Ectodermal cell (in vitro differentiated cells): ENCODE measurements around the gene MS4A10.

Experiments used
- H3K27ac ChIP-seq: 2 replicates; pipeline ENCODE4 v1.7.0; 2013; ENCODE audit warnings: mild to moderate bottlenecking, low read depth, low read length; ENCODE audit not compliant: insufficient read depth, poor library complexity, severe bottlenecking
- H3K27me3 ChIP-seq: 2 replicates; pipeline ENCODE4 v1.7.0; 2013; ENCODE audit warnings: mild to moderate bottlenecking, low read length; ENCODE audit not compliant: insufficient read depth, control insufficient read depth, poor library complexity, severe bottlenecking
- H3K36me3 ChIP-seq: one replicate; pipeline ENCODE4 v1.7.0; 2013; ENCODE audit warnings: low read length; ENCODE audit not compliant: control insufficient read depth, insufficient read depth
- H3K4me1 ChIP-seq: one replicate; pipeline ENCODE4 v1.7.0; 2013; ENCODE audit warnings: low read length; ENCODE audit not compliant: control insufficient read depth, insufficient read depth
- H3K4me3 ChIP-seq: 2 replicates; pipeline ENCODE4 v1.7.0; 2013; ENCODE audit warnings: low read depth, low read length, control low read depth; ENCODE audit not compliant: insufficient read depth
- H3K9me3 ChIP-seq: 2 replicates; pipeline ENCODE4 v1.7.0; 2013; ENCODE audit warnings: mild to moderate bottlenecking, low read length, moderate library complexity; ENCODE audit not compliant: control insufficient read depth
- WGBS, 2 experiments: methylation state at CpG; one replicate each; pipeline ENCODE4 v1.1.7; 2013; ENCODE audit warnings: missing lambda C conversion rate in 2 of 2; 5-methylcytosine and 5-hydroxymethylcytosine counted together

The MS4A10 gene

DNA sequence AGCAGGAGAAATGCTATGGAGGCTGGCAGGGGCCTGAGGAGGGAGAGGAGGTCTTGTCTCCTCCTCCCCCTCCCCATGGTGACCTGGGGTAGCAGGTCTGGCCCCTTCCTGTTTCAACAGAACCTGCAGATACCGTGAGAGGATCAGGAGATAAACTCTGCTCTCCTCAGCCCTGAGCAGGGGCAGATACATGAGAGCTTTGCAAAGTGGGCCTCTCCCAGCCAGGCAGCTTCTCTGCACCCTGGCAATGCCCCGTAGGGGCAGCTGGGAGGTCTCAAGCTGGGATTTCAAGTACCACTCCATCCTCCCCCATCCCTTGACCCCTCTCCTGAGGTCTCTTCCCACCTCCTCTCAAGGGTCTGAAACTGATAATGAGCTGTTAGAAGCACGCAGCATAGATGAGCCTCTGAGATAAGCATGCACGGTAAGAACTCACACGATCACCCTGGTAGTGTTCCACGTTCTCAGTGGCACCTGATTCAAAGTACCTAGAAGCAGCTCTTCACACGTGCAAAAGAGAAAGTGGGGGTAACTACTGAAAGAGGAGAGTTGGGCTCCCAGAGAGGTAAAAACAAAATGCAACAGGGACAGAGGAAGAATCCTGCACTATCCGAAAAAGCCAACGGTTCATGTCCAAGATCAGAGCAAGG is 51.9 kb downstream of the MS4A10 start:
- no peaks in the 10 kb centered on the region for H3K4me1 ChIP-seq
- H3K9me3 ChIP-seq: no peaks in the 10 kb centered on the region
- H3K27ac ChIP-seq: no peak overlapping the region
- WGBS, 2 experiments: 85 to 87% methylated on average over 9 of the region's 9 CpGs
- H3K36me3 ChIP-seq: no peaks in the 10 kb centered on the region
- H3K4me3 ChIP-seq: no peak overlapping the region
- H3K27me3 ChIP-seq: peaks cover 26% of the 10 kb centered on the region

DNA sequence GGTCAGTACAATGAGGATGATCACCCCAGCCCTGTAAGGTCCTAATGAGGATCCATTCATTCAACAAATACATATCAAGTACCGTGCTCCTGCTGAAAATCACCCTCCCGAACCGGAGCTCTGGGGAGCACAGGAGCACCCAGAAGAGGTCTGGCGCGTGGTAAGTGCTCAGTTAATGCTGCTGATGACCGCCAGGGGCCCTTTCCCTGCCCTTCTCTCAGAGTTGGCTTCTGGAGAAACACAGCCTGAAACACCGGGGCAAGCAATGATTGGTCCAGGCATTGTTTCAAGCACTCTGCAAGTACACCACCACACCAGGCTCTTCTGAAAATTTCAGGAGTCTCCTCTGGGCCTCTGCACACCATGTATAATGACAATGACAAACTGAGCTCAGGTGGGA is 53.0 kb downstream of the MS4A10 start:
- no peaks in the 10 kb centered on the region for H3K9me3 ChIP-seq
- peaks cover under 1% of the 10 kb centered on the region for H3K4me1 ChIP-seq
- WGBS, 2 experiments: 71 to 73% methylated on average over 7 of the region's 7 CpGs
- peaks cover 24% of the 10 kb centered on the region for H3K27me3 ChIP-seq
- no peak overlapping the region for H3K4me3 ChIP-seq
- no peaks in the 10 kb centered on the region for H3K36me3 ChIP-seq
- H3K27ac ChIP-seq: no peak overlapping the region

DNA sequence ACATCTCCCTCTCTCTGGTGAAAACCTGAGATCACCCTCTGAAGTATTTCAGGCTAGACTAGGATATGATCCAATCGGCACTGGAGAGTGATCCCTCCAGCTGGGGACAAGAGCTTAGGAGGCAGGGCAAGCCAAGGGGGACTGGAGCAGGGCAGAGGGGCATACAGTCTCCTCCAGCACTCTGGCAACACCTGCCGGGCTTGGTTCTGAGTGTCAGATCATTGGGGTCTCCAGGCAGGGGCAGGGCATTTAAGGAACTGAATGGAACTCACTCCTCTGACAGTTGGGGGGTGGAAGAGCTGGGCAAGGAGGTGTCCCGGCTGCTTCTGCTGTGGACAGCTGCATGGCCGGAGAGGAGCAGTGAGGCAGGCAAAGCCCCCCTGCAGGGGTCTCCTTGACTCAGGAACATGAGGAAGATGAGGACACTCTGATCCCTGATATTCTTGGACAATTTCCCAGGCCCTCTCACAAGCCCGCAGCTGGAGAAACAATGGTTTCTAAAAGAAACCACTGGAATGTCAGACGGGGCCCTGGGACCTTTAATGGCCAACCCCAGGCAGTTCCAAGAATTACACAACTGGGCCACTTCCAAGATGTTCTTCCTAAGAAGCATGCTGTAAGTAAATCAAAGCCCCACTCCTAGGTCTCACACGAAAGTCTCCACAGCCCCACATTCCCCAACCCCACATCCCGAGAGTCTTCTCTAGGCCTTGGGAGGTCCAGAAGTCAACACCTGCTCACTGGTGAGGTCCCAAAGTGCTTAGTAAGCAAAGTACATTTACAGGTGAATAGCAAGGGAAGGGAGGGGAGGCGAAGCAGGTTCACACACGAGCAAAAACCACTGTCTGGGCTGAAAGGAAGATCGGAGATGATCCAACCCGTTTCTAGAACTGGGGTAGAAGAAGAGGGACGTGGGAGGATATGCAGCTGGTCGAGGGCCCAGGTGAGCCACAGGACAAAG is 55.6 kb downstream of the MS4A10 start:
- Histone ChIP-seq H3K27me3 (no peaks in the 10 kb centered on the region), H3K4me1 (peaks cover 11% of the 10 kb centered on the region)
- 90 to 91% methylated on average over 14 of the region's 14 CpGs for WGBS, 2 experiments

DNA sequence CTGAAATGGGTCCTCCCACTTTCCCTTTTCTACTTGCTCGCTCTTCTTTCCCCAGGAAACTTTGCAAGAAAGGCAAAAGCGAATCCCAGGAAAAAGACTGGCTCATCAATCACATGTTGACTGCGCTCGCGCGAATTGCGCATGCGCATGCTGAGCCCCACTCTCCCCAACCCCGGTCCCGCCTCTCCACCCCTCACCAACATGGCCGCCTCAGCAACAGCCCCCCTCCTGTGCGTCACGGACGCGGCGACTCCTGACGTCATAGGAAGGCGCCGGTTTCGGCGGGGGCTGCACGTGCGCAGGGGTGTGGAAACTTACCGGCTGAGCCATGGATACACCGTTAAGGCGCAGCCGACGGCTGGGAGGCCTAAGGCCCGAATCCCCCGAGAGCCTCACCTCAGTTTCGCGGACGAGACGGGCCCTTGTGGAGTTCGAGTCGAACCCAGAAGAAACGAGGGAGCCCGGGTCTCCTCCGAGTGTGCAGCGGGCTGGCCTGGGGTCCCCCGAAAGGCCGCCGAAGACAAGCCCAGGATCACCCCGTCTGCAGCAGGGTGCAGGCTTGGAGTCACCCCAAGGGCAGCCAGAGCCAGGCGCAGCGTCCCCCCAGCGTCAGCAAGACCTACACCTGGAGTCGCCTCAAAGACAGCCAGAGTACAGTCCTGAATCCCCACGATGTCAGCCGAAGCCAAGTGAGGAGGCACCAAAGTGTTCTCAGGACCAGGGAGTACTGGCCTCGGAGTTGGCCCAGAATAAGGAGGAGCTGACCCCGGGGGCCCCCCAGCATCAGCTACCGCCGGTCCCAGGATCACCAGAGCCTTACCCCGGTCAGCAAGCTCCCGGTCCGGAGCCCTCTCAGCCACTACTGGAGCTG is 56.9 kb downstream of the MS4A10 start, which contains the start of gene CCDC86:
Gene CCDC86, plus strand, starts transcription at position 317 of the 871 bp plus-strand sequence. Its CDS starts 12 bp downstream, at position 329.
- 1% methylated on average over 57 of the region's 57 CpGs for WGBS, 2 experiments
- Histone ChIP-seq H3K4me1 (peaks cover 11% of the 10 kb centered on the region), H3K9me3 (no peaks in the 10 kb centered on the region), H3K4me3 (peak within 1 kb of the TSS; percentile 98), H3K27me3 (no peaks in the 10 kb centered on the region), H3K36me3 (no peaks in the 10 kb centered on the region), H3K27ac (peak within 1 kb of the TSS; percentile 60)

More for the DNA sequence above, 55.6 kb downstream of the MS4A10 start:
- Histone ChIP-seq H3K9me3 (no peaks in the 10 kb centered on the region), H3K27ac (no peak overlapping the region), H3K4me3 (no peak overlapping the region), H3K36me3 (no peaks in the 10 kb centered on the region)

DNA sequence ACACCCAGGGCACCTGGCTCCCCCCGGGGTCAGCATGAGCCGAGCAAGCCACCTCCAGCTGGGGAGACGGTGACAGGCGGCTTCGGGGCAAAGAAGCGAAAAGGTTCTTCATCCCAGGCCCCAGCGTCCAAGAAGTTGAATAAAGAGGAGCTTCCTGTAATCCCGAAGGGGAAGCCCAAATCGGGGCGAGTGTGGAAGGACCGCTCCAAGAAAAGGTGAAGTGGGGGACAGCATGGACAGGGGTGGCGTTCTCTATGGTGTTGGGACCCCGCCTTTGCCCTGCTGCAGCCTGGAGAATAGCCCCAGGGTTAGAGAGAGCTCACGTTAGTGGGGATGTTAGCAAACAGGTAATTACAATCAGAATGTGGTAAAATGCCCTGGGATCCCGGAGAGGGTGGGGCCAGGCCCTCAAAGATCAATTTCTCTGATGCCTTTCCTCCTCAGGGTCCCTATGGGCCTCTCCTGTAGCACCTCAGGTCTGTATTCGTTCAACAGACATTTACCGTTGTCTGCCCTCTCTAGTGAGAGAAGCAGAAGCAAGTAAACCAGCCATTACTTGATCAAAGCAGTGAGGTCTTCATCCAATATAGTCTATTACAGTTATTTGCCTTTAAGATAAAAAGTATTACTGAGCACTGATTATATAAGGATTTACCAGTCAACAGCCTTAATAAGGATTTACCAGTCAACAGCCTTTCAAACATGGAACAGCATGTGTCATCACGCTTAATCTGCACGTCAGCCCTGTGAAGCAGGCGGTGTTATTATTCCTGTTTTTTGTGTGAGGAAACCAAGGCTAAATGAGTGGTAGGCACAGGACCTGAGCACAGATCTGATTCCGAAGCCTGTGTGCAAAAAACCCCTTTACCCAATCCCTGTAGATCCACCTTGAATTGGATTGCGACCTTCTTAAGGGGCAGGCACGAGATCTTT is 57.8 kb downstream of the MS4A10 start:
- no peaks in the 10 kb centered on the region for H3K36me3 ChIP-seq

DNA sequence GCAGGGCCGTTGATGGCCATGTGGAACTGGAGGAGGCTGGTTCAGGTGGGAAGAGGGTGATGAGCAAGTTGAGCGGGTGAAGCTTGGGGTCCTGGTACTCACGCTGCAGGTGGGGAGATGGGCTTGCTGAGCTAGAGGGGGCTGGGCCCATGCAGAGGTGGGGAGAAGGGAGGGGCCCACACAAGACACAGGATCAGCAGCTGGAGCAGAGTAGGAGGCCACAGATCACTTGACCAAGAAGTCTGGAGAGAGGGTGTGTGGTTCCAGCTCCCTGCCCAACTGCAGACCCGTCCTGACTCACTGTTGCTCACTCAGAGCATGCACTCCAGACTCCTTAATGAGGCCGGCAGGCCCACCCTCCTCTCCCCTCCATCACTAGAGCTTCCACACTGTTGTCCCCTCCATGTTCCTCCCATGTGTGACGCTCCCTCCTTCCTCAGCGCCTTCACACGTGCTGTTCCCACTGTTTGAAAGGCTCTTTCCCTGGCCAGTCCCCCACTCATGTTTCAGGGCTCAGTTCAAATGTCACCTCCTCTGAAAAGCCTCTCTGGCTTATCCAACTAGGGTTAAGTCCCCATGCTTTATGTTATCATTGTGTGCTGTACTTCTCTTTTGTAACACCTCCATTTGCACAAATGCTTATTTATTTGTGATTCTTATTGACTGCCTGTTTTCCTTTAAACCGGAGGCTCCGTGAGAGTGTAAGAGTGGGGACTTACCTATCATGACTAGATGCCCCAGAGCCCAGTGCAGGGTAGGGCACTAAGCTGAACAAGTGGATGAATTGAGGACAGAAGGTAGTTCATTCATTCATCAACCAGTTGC is 59.1 kb downstream of the MS4A10 start:
- Histone ChIP-seq H3K27ac (no peak overlapping the region), H3K9me3 (no peaks in the 10 kb centered on the region)

More for the DNA sequence above, 57.8 kb downstream of the MS4A10 start:
- H3K27ac ChIP-seq: no peak overlapping the region
- WGBS, 2 experiments: 20 to 21% methylated on average over 23 of the region's 23 CpGs
- H3K27me3 ChIP-seq: no peaks in the 10 kb centered on the region
- H3K4me1 ChIP-seq: peaks cover 11% of the 10 kb centered on the region
- peak overlapping the region; percentile 98 for H3K4me3 ChIP-seq
- H3K9me3 ChIP-seq: no peaks in the 10 kb centered on the region

DNA sequence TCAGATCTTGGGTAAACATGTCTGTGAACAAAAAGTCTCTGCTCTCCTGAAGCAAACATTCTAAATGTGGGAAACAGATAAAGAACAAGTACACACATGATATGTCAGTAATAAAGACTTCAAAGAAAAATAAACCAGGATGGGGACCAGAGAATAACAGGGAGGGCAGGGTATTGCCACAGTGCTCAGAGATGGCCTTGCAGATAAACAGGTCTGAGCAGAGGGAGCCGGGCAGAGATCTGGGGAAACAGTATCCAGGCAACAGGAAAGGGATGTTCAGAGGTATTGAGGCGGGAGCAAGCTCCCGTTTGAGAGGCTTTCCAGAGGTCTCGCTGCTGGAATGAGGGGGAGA is 59.7 kb downstream of the MS4A10 start:
- WGBS, 2 experiments: 69 to 76% methylated on average over 4 of the region's 4 CpGs

More for the DNA sequence above, 59.1 kb downstream of the MS4A10 start:
- 76 to 83% methylated on average over 10 of the region's 10 CpGs for WGBS, 2 experiments
- no peaks in the 10 kb centered on the region for H3K27me3 ChIP-seq
- peaks cover 11% of the 10 kb centered on the region for H3K4me1 ChIP-seq
- peak overlapping the region; percentile 98 for H3K4me3 ChIP-seq
- H3K36me3 ChIP-seq: peaks cover 6% of the 10 kb centered on the region

DNA sequence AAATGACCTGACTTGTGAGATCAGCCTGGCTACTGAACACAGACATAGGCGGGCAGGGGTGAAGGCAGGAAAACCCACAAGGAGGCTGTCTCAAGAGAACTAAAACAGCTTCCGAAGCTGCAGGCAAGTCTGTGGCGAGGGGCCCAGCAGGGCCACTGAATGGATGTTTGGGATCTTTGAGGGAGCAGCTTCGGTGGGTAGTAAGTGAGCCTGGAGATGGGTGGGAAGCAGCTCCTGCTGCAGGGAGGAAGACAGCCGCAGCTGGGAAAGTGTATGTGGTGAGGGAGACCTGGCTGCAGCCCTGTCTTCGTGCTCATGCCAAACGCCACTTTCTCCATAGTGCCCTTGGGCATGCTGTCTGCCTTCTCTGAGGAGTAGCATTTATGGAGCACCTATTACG is 60.2 kb downstream of the MS4A10 start:
- 89 to 91% methylated on average over 8 of the region's 8 CpGs for WGBS, 2 experiments
- Histone ChIP-seq H3K36me3 (peaks cover 15% of the 10 kb centered on the region), H3K4me3 (no peak overlapping the region), H3K4me1 (peaks cover 11% of the 10 kb centered on the region), H3K27me3 (no peaks in the 10 kb centered on the region), H3K27ac (no peak overlapping the region), H3K9me3 (no peaks in the 10 kb centered on the region)

More for the DNA sequence above, 59.7 kb downstream of the MS4A10 start:
- no peaks in the 10 kb centered on the region for H3K9me3 ChIP-seq
- H3K4me1 ChIP-seq: peaks cover 11% of the 10 kb centered on the region
- no peaks in the 10 kb centered on the region for H3K27me3 ChIP-seq
- peaks cover 12% of the 10 kb centered on the region for H3K36me3 ChIP-seq
- no peak overlapping the region for H3K27ac ChIP-seq
- H3K4me3 ChIP-seq: no peak overlapping the region
